KMS-11 (cell line): ENCODE measurements around the gene PREP.

Source experiments
- H2AFZ ChIP-seq: fragments of 200-600 bp; sonication (generic); 2 replicates; pipeline ENCODE4 v1.6.1; 2016; ENCODE audit warnings: antibody characterized with exemption, mixed run types, low read depth
- H3K27ac ChIP-seq: fragments of 200-600 bp; sonication (generic); 2 replicates; pipeline ENCODE4 v1.6.1; 2016; ENCODE audit warnings: mild to moderate bottlenecking, mixed run types
- H3K27me3 ChIP-seq: fragments of 200-600 bp; sonication (generic); 2 replicates; pipeline ENCODE4 v1.6.1; 2017; ENCODE audit warnings: mild to moderate bottlenecking, low read depth, mixed run types, moderate library complexity; ENCODE audit not compliant: insufficient read depth
- H3K36me3 ChIP-seq: fragments of 200-600 bp; sonication (generic); 2 replicates; pipeline ENCODE4 v1.6.1; 2017; ENCODE audit warnings: mild to moderate bottlenecking, mixed run types; ENCODE audit not compliant: insufficient read depth
- H3K4me1 ChIP-seq: fragments of 200-600 bp; sonication (generic); 2 replicates; pipeline ENCODE4 v1.6.1; 2016; ENCODE audit warnings: mild to moderate bottlenecking, low read depth, mixed run types; ENCODE audit not compliant: poor library complexity, severe bottlenecking
- H3K4me2 ChIP-seq: fragments of 200-600 bp; sonication (generic); 2 replicates; pipeline ENCODE4 v1.7.0; 2016; ENCODE audit warnings: mild to moderate bottlenecking, mixed run types
- H3K4me3 ChIP-seq: fragments of 200-600 bp; sonication (generic); IDR thresholded peaks from 2 replicates; pipeline ENCODE4 v1.6.1; 2017; ENCODE audit warnings: low read depth, low read length, mixed read lengths; ENCODE audit not compliant: insufficient read depth
- H3K79me2 ChIP-seq: fragments of 200-600 bp; sonication (generic); 2 replicates; pipeline ENCODE4 v1.6.1; 2016; ENCODE audit warnings: low read depth, mixed run types; ENCODE audit not compliant: insufficient read depth
- H3K9ac ChIP-seq: fragments of 200-600 bp; sonication (generic); 2 replicates; pipeline ENCODE4 v1.6.1; 2016; ENCODE audit warnings: mild to moderate bottlenecking, mixed run types
- H4K20me1 ChIP-seq: fragments of 200-600 bp; sonication (generic); 2 replicates; pipeline ENCODE4 v1.6.1; 2016; ENCODE audit warnings: mild to moderate bottlenecking, mixed run types; ENCODE audit not compliant: insufficient read depth
- CTCF ChIP-seq: fragments of 200-600 bp; sonication (generic); conservative IDR thresholded peaks from 2 replicates; pipeline ENCODE4 v1.6.1; 2017; ENCODE audit warnings: low read depth, mild to moderate bottlenecking, antibody characterized with exemption, low read length, moderate library complexity, mixed read lengths

Gene PREP

GRCh38 chr6:105310947-105311346 is 91.9 kb downstream of the PREP start:
- Histone ChIP-seq H3K9ac (no peak overlapping the region), H3K79me2 (no peaks in the 10 kb centered on the region), H3K27me3 (no peaks in the 10 kb centered on the region), H3K4me2 (no peak overlapping the region), H2AFZ (no peak overlapping the region), H3K27ac (no peak overlapping the region), H4K20me1 (no peaks in the 10 kb centered on the region), H3K4me1 (no peaks in the 10 kb centered on the region), H3K36me3 (no peaks in the 10 kb centered on the region), H3K4me3 (no peak overlapping the region)
- no peak for TF ChIP-seq CTCF

- TF ChIP-seq CTCF, result no peak
- no peaks in the 10 kb centered on the region for H3K79me2 ChIP-seq
- H3K27me3 ChIP-seq, result no peaks in the 10 kb centered on the region
- H3K4me2 ChIP-seq, result no peak overlapping the region
- no peaks in the 10 kb centered on the region for H3K4me1 ChIP-seq
- H2AFZ ChIP-seq, result no peak overlapping the region
- H3K27ac ChIP-seq, result no peak overlapping the region
- no peaks in the 10 kb centered on the region for H4K20me1 ChIP-seq
- no peaks in the 10 kb centered on the region for H3K36me3 ChIP-seq
- no peak overlapping the region for H3K9ac ChIP-seq
- H3K4me3 ChIP-seq, result no peak overlapping the region
These were observed 92.5 kb downstream of the PREP start for GRCh38 chr6:105310371-105310770.

GRCh38 chr6:105308840-105309239 is 94.0 kb downstream of the PREP start:
- Histone ChIP-seq H2AFZ (no peak overlapping the region), H3K4me3 (no peak overlapping the region), H3K27ac (no peak overlapping the region), H4K20me1 (no peaks in the 10 kb centered on the region), H3K36me3 (no peaks in the 10 kb centered on the region), H3K4me1 (no peaks in the 10 kb centered on the region), H3K9ac (no peak overlapping the region), H3K79me2 (no peaks in the 10 kb centered on the region), H3K4me2 (no peak overlapping the region), H3K27me3 (no peaks in the 10 kb centered on the region)
- TF ChIP-seq CTCF, result no peak

GRCh38 chr6:105305521-105305920 is 97.4 kb downstream of the PREP start:
- Histone ChIP-seq H3K79me2 (no peaks in the 10 kb centered on the region), H3K27me3 (no peaks in the 10 kb centered on the region), H3K36me3 (no peaks in the 10 kb centered on the region), H3K4me1 (no peaks in the 10 kb centered on the region), H4K20me1 (no peaks in the 10 kb centered on the region), H3K4me3 (no peak overlapping the region), H3K9ac (no peak overlapping the region), H3K27ac (no peak overlapping the region), H3K4me2 (no peak overlapping the region), H2AFZ (no peak overlapping the region)
- no peak for TF ChIP-seq CTCF

- TF ChIP-seq CTCF, result no peak
- Histone ChIP-seq H4K20me1 (no peaks in the 10 kb centered on the region), H3K4me3 (no peak overlapping the region), H2AFZ (no peak overlapping the region), H3K4me2 (no peak overlapping the region), H3K79me2 (no peaks in the 10 kb centered on the region), H3K27me3 (no peaks in the 10 kb centered on the region), H3K36me3 (no peaks in the 10 kb centered on the region), H3K9ac (no peak overlapping the region), H3K27ac (no peak overlapping the region), H3K4me1 (no peaks in the 10 kb centered on the region)
These were observed 98.1 kb downstream of the PREP start for GRCh38 chr6:105304825-105305224.
